ENCODE measurements around the gene MAN1A1.

MAN1A1 gene

DNA sequence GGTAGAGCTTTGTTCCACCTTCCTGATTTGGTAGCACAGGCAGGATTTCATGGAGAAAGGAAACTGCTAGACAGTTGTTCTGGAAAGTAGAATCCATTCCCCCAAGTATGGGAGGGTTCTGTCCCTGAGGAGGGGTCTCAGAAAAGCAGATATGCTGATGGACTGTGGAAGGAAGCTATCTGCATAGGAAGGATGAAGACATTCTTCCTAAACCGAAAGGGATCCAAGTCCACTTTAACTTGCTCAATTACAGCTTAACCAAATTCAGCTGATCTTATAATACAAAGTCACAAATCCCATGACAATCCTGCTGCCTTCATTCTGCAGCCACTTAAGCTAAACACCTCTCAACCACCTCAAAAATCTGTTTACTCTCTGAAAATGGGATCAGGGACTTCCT lies 2.6 kb downstream of the MAN1A1 start:
- TF ChIP-seq, protein P1, sequence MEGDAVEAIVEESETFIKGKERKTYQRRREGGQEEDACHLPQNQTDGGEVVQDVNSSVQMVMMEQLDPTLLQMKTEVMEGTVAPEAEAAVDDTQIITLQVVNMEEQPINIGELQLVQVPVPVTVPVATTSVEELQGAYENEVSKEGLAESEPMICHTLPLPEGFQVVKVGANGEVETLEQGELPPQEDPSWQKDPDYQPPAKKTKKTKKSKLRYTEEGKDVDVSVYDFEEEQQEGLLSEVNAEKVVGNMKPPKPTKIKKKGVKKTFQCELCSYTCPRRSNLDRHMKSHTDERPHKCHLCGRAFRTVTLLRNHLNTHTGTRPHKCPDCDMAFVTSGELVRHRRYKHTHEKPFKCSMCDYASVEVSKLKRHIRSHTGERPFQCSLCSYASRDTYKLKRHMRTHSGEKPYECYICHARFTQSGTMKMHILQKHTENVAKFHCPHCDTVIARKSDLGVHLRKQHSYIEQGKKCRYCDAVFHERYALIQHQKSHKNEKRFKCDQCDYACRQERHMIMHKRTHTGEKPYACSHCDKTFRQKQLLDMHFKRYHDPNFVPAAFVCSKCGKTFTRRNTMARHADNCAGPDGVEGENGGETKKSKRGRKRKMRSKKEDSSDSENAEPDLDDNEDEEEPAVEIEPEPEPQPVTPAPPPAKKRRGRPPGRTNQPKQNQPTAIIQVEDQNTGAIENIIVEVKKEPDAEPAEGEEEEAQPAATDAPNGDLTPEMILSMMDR (IDR thresholded peaks at IDR 0.05; ENCODE audit: insufficient read depth, low read depth, low read length, missing control alignments), result no peak
- no peak overlapping the region for H3K4me3 ChIP-seq (ENCODE audit: low read length)
- DNase-seq (ENCODE audit: low read depth), result no peak

DNA sequence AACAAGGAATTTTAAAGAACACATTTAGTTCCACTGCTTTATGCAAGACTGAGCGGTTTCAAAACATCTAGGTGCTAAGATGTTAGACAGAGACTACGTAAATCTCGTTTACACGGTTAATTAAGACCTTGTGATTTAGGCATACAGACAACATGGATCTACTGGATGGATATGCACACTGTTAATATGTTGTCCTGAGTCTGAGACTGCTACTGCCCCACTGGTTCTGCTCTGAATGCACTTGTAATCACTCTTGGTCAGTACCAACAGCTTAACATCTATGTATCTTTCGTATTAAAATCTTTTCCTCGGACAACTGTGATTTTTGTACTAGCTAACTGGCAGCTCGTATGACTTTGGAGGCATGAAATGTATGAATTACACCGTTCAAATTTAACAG lies 3.1 kb downstream of the MAN1A1 start:
- no peak for DNase-seq (ENCODE audit: low read depth)
- H3K4me3 ChIP-seq (ENCODE audit: low read length), result no peak overlapping the region
- TF ChIP-seq, protein P1 (IDR thresholded peaks at IDR 0.05; ENCODE audit: insufficient read depth, low read depth, low read length, missing control alignments), result no peak

GRCh38 chr6:119345114-119345513 lies 4.4 kb downstream of the MAN1A1 start:
- no peak for DNase-seq (ENCODE audit: low read depth)
- H3K4me3 ChIP-seq (ENCODE audit: low read length), result no peak overlapping the region
- TF ChIP-seq, protein P1 (IDR thresholded peaks at IDR 0.05; ENCODE audit: insufficient read depth, low read depth, low read length, missing control alignments), result no peak

GRCh38 chr6:119344306-119344705 lies 5.3 kb downstream of the MAN1A1 start:
- DNase-seq (ENCODE audit: low read depth), result no peak
- TF ChIP-seq, protein P1 (IDR thresholded peaks at IDR 0.05; ENCODE audit: insufficient read depth, low read depth, low read length, missing control alignments), result no peak
- no peak overlapping the region for H3K4me3 ChIP-seq (ENCODE audit: low read length)

DNA sequence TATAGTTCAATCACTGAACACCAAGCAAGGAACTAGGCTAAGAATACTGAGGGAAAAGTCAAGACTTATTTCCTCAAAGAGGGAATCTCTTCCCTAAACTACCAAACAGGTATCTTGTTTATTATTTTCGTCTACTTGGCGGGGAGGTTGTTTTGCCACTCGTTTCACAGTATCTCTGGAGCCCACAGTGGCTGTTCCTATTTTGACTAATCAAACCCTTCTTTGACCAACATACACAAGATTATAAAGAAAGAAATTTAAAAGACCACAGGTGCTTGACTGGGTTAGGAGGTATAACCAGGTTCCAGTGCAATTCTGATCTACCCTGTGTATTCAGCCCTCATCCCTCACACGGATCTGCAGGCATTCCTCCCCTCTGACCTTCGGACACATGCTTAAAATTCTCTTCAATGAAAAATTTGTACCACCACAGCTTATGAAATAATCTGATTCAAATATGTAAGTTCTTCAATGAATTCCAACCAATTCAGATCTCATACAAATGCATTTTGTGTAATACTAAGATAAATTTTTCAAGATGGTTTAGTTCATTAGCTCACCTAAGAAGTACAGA lies 5.9 kb downstream of the MAN1A1 start:
- no peak overlapping the region for H3K4me3 ChIP-seq (ENCODE audit: low read length)
- TF ChIP-seq, protein P1 (IDR thresholded peaks at IDR 0.05; ENCODE audit: insufficient read depth, low read depth, low read length, missing control alignments), result no peak
- no peak for DNase-seq (ENCODE audit: low read depth)

GRCh38 chr6:119343167-119343566 lies 6.4 kb downstream of the MAN1A1 start:
- no peak for DNase-seq (ENCODE audit: low read depth)
- TF ChIP-seq, protein P1 (IDR thresholded peaks at IDR 0.05; ENCODE audit: insufficient read depth, low read depth, low read length, missing control alignments), result no peak
- H3K4me3 ChIP-seq (ENCODE audit: low read length), result no peak overlapping the region

DNA sequence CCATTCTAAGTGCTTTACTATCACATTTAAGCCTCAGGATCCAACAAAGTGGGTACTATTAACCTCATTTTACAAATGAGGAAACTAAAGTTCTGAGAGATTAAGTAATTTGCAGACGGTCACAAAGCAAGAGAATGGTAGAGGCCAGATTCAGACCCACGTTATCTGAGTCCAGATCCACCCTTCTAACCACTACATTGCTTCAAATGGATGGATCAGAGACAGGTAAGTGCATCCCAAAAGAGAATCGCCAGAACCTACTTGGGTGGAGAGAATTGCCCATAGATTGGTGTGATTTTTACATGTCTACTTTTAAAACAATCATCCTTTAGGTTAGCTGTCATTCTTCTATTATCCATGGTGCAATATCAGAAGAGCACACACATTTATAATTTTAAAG lies 7.1 kb downstream of the MAN1A1 start:
- no peak for DNase-seq (ENCODE audit: low read depth)
- TF ChIP-seq, protein P1 (IDR thresholded peaks at IDR 0.05; ENCODE audit: insufficient read depth, low read depth, low read length, missing control alignments), result no peak
- no peak overlapping the region for H3K4me3 ChIP-seq (ENCODE audit: low read length)
